HK-2 (cell line): Measurements from ENCODE around the gene RASGRF2.
"Not testable (repeated sequence)": the region's sequence is repeated elsewhere in the genome, so short reads cannot be mapped to it uniquely, and the experiment has no call there.

Source experiments
- DNase-seq: peaks from one replicate; pipeline ENCODE4 v3.0.0-alpha.2; 2018; ENCODE audit not compliant: unreplicated experiment

The RASGRF2 gene

DNA sequence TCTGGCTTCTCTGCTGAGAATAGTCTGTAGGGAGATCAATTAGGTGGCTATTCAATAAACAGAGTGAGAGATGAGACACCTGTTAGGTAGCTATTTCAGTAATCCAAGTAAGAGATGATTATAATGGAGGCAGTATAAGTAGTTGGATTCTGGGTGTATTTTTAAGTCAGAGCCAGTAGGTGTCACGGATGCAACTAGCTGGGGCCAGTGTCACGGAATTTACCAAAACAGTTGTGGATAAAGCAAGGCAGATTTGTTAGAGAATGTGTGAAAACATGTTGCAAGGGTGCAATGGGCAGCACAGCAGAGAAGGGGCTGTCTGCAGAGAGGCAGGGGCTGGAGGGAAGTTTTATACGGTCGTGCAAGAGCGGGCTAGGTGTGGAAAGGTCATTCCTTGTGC is 114.9 kb downstream of the RASGRF2 start:
- DNase-seq: no peak

DNA sequence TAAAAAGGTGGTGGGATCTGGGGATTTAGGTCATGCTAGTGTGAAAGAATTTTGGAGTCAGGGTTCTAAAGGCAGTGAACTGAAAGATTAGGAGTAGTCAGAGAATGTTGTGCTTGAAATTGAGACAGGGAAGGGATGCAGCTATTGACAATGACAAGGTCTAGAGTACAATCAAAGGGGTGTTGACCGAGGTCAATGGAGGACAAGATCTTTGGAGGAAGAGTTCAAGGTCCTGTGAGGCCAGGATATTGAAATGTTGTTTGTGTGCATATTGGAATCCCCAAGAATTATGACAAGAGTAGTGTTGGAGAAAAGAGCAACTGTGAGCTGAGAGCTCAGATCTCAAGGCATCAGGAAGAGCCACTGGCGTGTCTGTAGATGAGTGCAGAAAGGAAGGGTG is 116.9 kb downstream of the RASGRF2 start:
- no peak for DNase-seq

DNA sequence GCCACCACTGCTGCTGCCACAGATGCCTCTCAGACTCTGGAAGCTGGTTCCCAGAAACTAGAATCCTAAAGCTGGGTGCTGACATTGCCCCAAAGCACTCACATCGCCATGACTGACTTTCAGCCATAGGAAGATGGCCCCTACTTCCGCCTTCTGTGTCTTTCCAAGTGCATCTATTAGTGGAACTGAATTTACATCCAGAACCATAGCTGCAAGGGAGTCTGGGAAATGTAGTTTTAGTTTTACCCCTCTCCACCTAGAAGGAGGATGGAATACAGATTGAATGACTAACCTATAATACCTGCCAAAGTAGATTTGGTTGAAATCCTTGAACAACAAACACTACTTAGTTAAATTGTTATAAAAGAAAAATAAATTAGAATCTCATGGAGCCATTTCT is 118.8 kb downstream of the RASGRF2 start:
- no peak for DNase-seq

DNA sequence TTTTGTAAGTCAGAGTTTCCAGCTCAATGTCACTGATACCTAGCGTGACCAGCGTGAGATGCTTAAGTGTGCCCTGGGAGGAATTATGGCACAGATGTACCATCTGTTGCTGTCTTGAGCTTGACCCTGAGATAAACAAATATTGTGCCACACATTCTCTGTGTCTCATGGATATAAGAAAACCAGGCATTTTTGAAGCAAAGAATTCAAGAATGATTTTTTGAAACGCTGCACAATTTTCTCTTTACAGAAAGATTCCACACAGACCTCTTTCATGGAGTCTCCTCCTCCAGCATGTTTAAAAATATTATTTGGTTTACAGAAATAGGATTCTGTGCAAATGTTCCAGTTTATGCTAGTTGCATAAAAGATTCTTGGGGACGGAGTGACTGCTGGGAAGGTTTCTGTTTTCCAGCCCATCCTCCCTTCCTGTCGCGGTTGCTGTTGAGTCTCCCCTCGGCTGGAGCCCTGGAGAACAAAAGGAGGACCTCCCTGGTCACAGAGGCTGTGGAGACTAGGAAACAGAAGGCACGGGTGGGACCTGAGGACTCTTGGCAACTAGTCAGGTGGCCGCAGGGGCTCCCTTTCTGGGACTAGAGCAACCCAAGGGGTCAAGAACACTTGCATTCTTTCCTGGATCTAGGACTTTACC is 120.8 kb downstream of the RASGRF2 start:
- DNase-seq: no peak

DNA sequence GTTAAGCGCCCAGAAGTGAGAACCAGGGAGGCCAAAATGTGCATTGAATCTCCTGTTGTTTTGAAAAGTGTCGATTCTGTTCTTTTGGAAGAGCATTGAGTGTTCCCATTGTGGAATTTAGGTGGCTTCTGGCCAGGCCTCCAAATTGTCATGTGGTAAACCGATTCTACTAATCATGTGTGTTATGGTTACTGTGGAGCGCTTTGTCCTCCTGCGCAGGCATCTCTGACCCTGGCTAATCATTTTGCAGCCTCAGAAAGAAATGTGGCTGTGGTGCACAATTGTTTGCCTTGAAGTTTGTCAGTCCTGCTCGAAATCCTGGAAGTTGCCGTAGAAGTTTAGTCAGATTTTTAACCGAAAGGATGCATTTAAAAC is 121.3 kb downstream of the RASGRF2 start:
- no peak for DNase-seq

DNA sequence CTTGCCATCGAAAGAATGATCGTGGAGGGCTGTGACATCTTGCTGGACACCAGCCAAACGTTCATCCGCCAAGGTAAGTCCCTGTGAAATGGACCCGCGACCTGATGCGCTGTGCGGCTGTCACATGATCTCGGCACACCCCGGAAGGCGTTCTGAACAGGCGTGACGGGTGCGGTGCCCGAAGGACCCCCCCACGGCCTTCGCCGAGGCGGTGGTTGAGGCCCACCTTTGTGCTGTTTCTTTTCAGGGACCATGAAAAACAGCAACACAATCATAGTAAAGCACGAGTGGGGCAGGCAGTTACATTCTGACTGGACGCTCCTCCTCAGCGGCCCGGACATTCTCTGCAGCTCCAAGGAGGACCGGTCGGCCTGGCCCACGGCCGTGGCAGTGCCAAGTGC is 126.7 kb downstream of the RASGRF2 start:
- DNase-seq: no peak

DNA sequence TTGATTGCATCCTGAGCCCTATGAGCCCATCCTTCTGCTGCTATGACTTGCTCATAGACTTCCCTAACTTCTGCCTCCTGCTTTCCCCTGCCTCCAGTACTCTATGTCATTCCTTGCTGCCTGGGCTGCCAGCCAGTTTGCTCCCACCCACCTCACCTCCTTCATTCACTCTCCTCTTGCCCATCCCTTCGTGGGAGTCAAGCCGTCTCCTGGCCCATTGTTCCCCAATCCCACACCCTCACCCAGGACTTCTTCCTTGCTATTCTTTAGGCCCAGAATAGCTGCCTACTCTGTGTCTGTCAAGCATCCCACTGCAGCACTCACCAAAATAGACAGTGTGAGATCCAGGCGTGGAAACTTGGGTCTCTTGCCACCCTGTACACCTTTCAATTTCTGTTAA is 131.0 kb downstream of the RASGRF2 start:
- DNase-seq: no peak

DNA sequence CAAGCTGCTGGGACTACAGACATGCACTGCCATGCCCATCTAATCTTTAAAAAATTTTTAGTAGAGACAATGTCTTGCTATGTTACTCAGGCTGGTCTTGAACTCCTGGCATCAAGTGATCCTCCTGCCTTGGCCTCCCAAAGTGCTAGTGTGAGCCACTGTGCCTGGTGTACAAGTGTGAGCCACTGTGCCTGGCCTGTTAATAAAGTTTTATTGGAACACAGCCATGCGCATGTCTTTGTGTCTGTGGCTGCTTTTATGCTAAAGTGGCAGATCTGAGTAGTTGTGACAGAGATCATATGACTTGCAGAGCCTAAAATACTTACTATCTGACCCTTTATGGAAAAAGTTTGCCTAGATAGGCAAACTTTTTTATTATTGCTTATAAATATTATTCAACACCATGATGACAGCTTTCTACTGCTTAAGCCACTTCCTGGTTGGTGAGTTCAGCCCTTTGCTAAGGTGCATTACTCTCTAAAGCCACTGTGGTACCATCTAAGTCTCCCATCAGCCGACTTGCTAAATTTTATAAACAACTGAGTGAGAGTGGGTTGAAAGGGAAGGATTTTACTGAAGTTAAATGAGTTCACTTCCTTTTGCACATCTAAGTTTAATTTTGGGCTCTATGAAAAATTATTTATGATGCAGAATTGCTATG is 133.5 kb downstream of the RASGRF2 start:
- DNase-seq: no peak

DNA sequence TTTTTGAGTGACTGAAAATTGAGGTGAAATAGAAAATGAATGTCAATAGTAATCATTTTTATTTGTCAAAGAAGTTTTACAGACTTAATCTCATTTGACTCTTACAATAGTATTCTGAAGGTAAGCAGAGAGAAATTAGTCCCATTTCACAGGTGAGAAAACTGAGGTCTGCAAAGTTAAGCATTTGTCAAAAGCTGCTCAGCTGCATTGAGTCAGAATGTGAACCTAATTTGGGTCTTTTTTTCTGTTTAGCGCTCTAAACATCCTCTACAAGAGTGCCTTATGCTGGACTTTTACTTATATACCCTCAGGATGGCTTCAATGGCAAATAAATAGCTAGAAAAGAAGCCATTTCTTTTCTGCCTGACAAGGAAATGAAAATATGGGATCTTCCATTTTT is 135.7 kb downstream of the RASGRF2 start:
- no peak for DNase-seq

DNA sequence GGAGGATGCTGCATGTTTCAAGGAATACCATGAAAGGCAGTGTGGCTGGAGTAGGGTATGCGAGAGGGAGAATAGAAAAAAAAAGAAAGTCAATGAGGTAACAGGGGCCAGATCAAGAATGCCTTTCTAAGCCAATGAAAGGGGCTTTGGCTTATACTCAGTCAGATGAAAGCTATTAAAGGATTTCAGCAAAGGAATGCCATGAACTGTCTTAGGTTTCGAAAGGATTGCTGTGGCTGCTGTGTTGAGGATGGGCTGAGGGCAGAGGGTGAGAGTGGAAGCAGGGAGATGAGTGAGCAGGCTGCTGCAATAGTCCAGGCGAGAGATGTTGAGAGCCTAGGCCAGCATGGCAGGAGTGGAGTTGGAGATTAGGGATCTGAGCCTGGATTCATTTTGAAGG is 137.6 kb downstream of the RASGRF2 start:
- DNase-seq: no peak

DNA sequence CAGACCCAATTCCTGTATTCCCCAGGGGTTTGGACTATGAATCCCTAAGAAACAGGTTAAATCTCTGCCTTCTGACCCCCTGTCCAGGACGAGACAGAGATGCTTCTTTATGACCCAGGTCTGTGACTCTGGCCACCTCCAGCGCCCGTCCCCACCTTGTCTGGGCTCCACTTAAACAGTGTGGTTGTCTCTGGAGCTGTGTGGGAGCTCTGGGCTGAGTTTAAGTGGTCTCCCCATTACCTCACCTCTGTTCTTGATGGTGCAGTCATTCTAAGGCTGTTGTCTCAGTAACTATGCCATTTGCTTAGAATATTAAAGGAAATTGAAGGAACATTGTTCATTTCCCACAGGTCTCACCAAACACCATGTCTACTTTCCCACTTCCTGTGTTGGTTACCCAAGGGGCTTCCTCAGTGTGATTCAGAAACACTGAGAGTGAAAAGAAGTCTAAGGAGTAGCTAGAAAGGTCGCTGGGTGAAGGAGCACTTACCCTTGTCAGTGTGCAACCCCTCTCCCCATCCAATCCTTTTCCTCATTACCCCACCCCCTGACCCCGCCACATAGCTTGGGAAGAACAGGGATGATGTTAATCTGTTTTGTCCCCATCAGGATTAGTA is 145.2 kb downstream of the RASGRF2 start:
- DNase-seq: no peak

DNA sequence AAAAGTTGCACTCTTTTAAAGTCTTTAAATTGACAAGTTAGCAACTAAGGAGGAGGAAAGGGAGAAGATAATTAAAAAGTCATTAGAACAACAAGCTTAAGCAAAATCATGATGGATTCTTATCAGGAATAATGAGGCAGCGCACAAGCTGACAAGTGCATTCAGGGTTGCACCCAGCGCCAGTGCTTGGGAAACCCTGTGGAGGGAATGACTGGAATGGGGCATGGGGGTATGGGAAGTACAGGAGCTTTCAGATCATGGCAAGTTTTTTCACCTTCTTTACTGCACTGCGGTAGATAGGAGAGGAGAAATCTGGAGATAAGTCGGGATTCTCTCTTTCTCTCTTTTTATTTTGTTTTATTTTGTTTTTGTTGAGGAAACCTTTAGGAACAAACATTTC is 155.1 kb downstream of the RASGRF2 start:
- DNase-seq: no peak

DNA sequence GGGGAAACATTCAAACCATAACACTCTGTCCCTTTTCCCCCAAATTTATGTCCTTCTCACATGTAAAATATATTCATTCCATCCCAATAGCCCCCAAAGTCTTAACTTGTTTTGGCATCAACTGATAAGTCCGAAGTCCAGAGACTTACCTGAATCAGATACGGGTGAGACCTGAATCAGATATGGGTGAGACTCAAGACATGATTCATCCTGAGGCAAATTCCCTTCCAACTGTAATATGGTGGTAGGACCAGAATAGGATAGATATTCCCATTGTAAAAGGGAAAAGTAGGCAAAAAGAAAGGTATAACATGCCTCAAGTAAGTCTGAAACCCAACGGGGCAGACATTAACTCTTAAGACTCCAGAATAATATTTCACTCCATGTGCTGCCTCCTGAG is 157.4 kb downstream of the RASGRF2 start:
- no peak for DNase-seq

DNA sequence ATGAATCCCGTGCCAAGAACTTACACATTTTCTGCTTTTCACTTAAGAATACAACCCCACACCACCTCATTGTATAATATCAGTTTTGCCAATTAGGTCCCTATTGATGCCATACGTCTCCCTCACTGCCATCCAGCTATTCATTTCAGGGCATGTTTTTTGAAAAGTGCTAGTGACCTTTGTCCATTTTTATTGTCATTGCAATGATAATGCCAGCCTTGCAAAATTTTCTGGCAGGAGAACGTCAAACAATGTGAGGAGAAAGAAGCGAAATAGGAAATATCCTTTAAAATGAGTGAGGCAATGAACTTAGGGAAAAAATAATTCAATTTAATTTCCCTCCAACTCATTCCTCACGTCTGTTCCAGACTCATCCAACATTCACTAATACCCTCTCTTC is 161.1 kb downstream of the RASGRF2 start:
- no peak for DNase-seq

DNA sequence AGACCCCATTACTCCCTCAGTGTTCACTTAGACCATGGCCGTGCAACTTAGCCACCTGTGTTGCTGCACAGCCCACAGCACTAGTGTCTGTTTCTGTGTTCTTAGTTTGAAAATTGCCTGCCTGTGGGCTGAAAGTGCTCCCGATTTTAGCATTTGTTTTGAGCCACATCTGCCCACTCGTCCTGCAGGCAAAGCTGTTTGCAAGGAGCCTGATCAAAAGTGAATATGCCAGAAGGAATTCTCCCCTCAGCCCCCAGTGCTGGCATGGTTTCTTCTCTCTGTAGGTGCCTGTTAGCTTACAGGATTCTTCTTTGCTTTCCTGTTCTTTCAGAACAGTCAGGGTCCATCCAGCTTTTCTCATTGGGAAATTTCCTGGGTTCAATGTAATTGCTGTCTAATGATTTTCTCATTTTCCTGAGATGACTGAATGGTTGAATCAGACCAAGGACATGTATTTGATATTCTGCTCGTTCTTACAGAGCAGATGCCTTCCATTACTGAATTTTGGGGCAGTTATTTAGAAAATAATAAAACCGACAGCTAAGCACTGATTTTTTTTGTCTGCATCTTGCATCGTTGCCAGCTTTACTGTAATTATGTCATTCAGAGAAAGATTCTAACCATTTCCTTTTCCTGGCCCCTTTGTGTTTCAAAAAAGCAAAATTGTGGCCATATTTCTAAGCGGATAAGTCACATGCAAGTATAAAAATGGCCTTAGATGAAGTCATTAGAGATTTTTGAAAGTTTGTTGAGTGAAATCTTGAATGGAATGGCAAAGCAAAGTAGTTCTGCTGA is 161.9 kb downstream of the RASGRF2 start:
- DNase-seq: no peak

DNA sequence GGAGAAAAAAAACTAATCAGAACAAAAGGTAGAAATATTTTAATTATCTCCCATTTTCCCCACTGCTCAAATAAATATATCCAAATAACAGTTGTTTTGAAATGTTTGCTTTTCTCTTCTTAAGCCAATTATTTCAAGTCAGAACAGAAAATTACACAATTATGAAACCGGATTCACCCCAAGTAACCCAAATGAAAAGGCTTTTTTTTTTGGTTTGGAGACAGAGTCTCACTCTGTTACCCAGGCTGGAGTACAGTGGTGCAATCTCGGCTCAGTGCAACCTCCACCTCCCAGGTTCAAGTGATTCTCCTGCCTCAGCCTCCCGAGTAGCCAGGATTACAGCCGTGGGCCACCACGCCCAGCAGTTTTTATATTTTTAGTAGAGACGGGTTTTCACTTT is 164.5 kb downstream of the RASGRF2 start:
- DNase-seq: not testable (repeated sequence)

DNA sequence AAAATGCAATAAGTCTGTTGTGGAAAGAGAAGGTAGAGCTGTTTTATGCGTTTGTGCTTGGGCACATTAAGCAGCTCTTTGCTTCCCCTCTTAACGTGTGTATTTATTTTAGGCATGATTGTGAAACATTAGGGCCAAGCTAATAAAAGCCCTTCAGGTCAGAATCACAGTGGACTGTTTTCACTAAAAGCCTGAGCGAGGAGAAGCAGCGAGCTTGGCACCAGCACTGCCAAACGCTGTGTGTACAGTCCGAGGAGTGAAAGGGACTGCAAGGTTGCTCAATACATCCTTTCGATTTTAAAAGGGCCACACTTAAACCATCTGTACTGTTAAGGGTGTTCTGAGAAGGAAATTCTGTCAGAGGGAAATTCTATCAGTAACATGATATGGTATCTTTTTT is 165.8 kb downstream of the RASGRF2 start:
- DNase-seq: no peak

DNA sequence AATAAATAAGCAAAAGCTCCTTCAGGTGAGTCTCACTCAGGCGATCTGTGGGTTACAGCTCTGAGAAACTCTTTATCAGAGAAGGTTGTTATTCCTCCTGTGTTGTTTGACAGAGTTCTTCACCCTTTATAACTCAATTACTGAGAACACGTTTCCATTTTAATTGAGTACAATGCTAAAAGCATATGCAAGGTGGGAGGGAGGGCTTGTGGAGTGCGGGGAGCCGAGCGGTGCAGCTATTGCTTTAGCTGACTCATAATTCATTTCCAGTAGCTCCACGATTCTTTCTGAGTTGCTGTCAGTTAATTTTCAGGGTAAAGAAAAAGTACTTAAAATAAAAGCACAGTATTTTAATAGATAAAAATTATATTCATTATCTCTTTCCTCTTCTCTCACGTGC is 168.3 kb downstream of the RASGRF2 start:
- DNase-seq: no peak

DNA sequence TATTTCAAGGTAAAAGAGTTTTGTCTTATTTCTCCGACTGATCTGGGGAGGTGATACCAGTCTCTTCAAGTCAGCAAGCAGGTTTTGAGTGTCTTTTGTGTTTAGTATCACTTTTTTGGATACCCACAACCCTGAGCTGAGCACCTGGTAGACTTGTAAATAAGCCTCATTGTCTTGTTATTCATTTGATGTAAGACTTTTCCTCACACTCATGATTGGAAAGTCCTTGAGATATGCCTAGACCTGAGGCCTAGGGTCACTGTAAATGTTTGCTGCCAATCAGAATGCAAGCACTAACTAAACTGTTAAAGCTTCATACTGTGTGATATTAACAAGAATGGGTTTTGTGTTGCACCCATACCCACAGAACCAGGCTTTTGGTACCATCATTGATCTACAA is 172.2 kb downstream of the RASGRF2 start:
- no peak for DNase-seq

DNA sequence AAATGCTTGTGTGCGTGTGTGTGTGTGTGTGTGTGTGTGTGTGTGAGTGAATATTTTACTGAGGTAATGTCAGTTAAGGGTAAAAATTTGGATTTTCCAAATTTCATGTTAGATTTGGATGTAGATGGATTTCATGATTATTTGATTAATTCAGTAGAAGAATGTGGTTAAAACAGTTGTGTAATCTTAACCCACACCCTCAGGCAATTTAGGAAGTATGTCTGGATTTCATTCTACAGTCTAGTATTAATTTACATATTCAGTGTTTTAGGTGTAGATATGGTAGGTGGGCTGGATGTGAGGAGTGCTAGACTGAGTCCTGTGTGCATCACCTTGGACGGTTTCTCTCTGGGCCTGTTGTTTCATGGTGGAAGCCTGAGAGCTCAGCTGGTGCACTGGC is 173.9 kb downstream of the RASGRF2 start:
- DNase-seq: no peak

DNA sequence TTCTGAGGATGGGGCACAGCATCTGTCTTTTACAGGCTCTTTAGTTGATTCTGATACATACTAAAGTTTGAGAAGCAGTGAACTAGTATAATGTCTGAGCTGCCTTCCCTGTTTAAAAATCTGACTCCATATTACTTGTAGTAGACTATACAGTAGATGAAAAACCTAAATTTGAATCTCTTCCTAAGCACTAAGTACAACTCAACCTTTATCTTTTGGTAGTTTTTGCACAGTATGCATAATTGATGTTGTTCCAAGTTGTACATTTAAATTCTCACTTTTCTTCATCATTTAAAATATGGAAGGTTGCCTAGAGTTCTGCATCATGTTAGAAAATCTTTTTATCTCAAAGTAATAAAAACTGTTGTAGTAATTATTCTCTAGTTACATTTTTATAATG is 174.4 kb downstream of the RASGRF2 start:
- no peak for DNase-seq

DNA sequence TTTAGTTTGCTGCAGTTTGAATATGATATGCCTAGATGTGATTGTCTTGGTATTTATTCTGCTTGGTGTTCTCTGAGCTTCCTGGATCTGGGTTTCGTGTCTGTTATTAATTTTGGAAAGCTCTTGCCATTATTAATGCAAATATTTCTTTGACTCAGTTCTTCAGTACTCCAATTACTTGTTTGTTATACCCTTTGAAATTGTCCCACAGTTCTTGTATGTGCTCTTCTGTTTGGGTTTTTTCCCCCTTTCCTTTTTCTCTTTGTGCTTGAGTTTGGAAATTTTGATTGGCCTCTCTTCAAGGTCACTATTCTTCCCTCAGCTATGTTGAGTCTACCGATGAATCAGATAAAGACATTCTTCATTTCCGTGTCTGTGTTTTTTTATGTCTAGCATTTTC is 176.4 kb downstream of the RASGRF2 start:
- DNase-seq: no peak

DNA sequence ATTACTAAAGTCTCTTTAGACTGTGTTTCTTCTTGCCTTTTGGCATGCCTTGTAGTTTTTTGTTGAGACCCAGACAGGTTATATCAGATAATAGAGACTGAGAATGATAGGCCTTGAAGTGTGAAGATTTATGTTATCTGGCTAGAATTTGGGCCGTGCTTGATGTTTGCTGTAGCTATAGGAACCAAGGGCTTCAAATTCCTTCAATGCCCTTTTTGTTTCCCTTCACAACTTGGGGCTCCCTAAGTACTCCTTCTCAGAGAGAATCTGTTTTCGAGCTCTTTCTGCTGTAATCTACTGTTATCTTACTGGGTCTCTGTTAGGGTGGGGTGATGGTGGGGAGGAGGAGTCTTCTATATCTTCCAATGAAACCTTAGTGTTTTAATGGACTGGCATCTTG is 177.7 kb downstream of the RASGRF2 start:
- no peak for DNase-seq
